Loucy (cell line): ENCODE results near the gene TAS2R30.

Experiments used
- H2AFZ ChIP-seq: fragments of 200-600 bp; sonication (generic); 2 replicates; pipeline ENCODE4 v1.6.0; 2016; ENCODE audit warnings: antibody characterized with exemption, mild to moderate bottlenecking, low read length, moderate library complexity
- H3F3A ChIP-seq: fragments of 200-600 bp; 2 replicates; pipeline ENCODE4 v1.6.0; 2016; ENCODE audit warnings: antibody characterized with exemption, low read depth, mild to moderate bottlenecking
- H3K27me3 ChIP-seq: fragments of 200-600 bp; sonication (generic); 2 replicates; pipeline ENCODE4 v1.6.1; 2014; ENCODE audit warnings: low read length, mild to moderate bottlenecking; ENCODE audit not compliant: insufficient read depth, poor library complexity, severe bottlenecking
- H3K36me3 ChIP-seq: fragments of 200-600 bp; sonication (generic); 2 replicates; pipeline ENCODE4 v1.6.1; 2016; ENCODE audit warnings: low read length; ENCODE audit not compliant: insufficient read depth
- H3K4me1 ChIP-seq: fragments of 200-600 bp; sonication (generic); 2 replicates; pipeline ENCODE4 v1.5.1; 2014; ENCODE audit warnings: low read length, mild to moderate bottlenecking; ENCODE audit not compliant: insufficient read depth, poor library complexity, severe bottlenecking
- H3K4me2 ChIP-seq: fragments of 200-600 bp; sonication (generic); 2 replicates; pipeline ENCODE4 v1.6.0; 2014; ENCODE audit warnings: antibody characterized with exemption, low read length, low read depth, mild to moderate bottlenecking; ENCODE audit not compliant: poor library complexity, severe bottlenecking
- H3K4me3 ChIP-seq: fragments of 200-600 bp; sonication (generic); 2 replicates; pipeline ENCODE4 v1.5.1; 2014; ENCODE audit warnings: low read length, mild to moderate bottlenecking, mixed read lengths; ENCODE audit not compliant: poor library complexity, severe bottlenecking
- H3K79me2 ChIP-seq: fragments of 200-600 bp; sonication (generic); 2 replicates; pipeline ENCODE4 v1.6.1; 2014; ENCODE audit warnings: low read length; ENCODE audit not compliant: insufficient read depth
- H3K9ac ChIP-seq: fragments of 200-600 bp; sonication (generic); 2 replicates; pipeline ENCODE4 v1.6.0; 2014; ENCODE audit warnings: mild to moderate bottlenecking, low read depth, low read length, moderate library complexity; ENCODE audit not compliant: poor library complexity, severe bottlenecking
- H3K9me2 ChIP-seq: fragments of 200-600 bp; sonication (generic); replicated peaks from 2 replicates; pipeline ENCODE4 v1.6.1; 2016; ENCODE audit warnings: low read depth, low read length, mixed read lengths
- H3K9me3 ChIP-seq: fragments of 200-600 bp; sonication (generic); 2 replicates; pipeline ENCODE4 v1.6.1; 2014; ENCODE audit warnings: mild to moderate bottlenecking, antibody characterized with exemption, low read length, low read depth; ENCODE audit not compliant: insufficient read depth
- H4K20me1 ChIP-seq: fragments of 200-600 bp; sonication (generic); 2 replicates; pipeline ENCODE4 v1.6.0; 2014; ENCODE audit warnings: antibody characterized with exemption, low read length, mild to moderate bottlenecking; ENCODE audit not compliant: insufficient read depth, poor library complexity, severe bottlenecking
- CTCF ChIP-seq: fragments of 200-600 bp; sonication (generic); conservative IDR thresholded peaks from 2 replicates; pipeline ENCODE4 v1.5.1; 2014; ENCODE audit warnings: mild to moderate bottlenecking, antibody characterized with exemption, low read length
- EZH2phosphoT487 ChIP-seq: fragments of 200-600 bp; IDR thresholded peaks from 2 replicates; pipeline ENCODE4 v1.6.1; 2018; ENCODE audit warnings: antibody characterized with exemption, mild to moderate bottlenecking, moderate library complexity, borderline replicate concordance

Gene TAS2R30

GRCh38 chr12:11164384-11164783 is 29.9 kb upstream of the TAS2R30 start:
- Histone ChIP-seq H3K4me3 (no peak overlapping the region), H3K4me2 (peak overlapping the region; percentile 40), H3K4me1 (peaks cover 17% of the 10 kb centered on the region), H3K9me2 (no peaks in the 10 kb centered on the region), H3K9me3 (no peaks in the 10 kb centered on the region), H3K27me3 (no peaks in the 10 kb centered on the region), H2AFZ (no peak overlapping the region), H3F3A (no peaks in the 10 kb centered on the region), H3K36me3 (no peaks in the 10 kb centered on the region), H3K9ac (no peak overlapping the region), H4K20me1 (peaks cover 26% of the 10 kb centered on the region), H3K79me2 (peaks cover 80% of the 10 kb centered on the region)
- TF ChIP-seq CTCF, result no peak
- TF ChIP-seq EZH2phosphoT487, result no peak

GRCh38 chr12:11162502-11162901 is 28.1 kb upstream of the TAS2R30 start:
- Histone ChIP-seq H3K79me2 (peaks cover 74% of the 10 kb centered on the region), H3K9me2 (no peaks in the 10 kb centered on the region), H2AFZ (no peak overlapping the region), H3K4me3 (no peak overlapping the region), H3K4me2 (peak overlapping the region; percentile 12), H3K9me3 (no peaks in the 10 kb centered on the region), H4K20me1 (peaks cover 21% of the 10 kb centered on the region), H3K36me3 (no peaks in the 10 kb centered on the region), H3F3A (no peaks in the 10 kb centered on the region), H3K4me1 (peaks cover 10% of the 10 kb centered on the region), H3K27me3 (no peaks in the 10 kb centered on the region), H3K9ac (no peak overlapping the region)
- no peak for TF ChIP-seq EZH2phosphoT487
- no peak for TF ChIP-seq CTCF

GRCh38 chr12:11158885-11159444 is 24.5 kb upstream of the TAS2R30 start:
- H3F3A ChIP-seq, result no peaks in the 10 kb centered on the region
- H2AFZ ChIP-seq, result no peak overlapping the region
- no peaks in the 10 kb centered on the region for H3K27me3 ChIP-seq
- H3K4me3 ChIP-seq, result no peak overlapping the region
- H3K4me1 ChIP-seq, result peaks cover 4% of the 10 kb centered on the region
- H3K4me2 ChIP-seq, result no peak overlapping the region
- no peaks in the 10 kb centered on the region for H3K36me3 ChIP-seq
- no peak for TF ChIP-seq EZH2phosphoT487
- TF ChIP-seq CTCF, result no peak
- H4K20me1 ChIP-seq, result peaks cover 5% of the 10 kb centered on the region
- no peaks in the 10 kb centered on the region for H3K9me2 ChIP-seq
- no peak overlapping the region for H3K9ac ChIP-seq
- H3K9me3 ChIP-seq, result no peaks in the 10 kb centered on the region
- peaks cover 55% of the 10 kb centered on the region for H3K79me2 ChIP-seq
